HFFc6 (cell line): ENCODE results near the gene VPS51. TPM values are rescaled to one million over a fixed set of nuclear protein-coding genes. Genes with fewer than 3 reads are reported as not detected.

Experiments used
- DNase-seq: peaks from one replicate; pipeline ENCODE4 v3.0.0-alpha.2; 2018
- H3K27ac Mint-ChIP-seq: 2 replicates; pipeline ENCODE4 v1.8.0; 2020; ENCODE audit warnings: mild to moderate bottlenecking, mixed read lengths
- H3K27me3 Mint-ChIP-seq: 2 replicates; pipeline ENCODE4 v1.8.0; 2021; ENCODE audit warnings: mild to moderate bottlenecking, moderate library complexity, mixed read lengths; ENCODE audit not compliant: insufficient read depth
- H3K36me3 Mint-ChIP-seq: 2 replicates; pipeline ENCODE4 v1.8.0; 2021; ENCODE audit warnings: low read depth, mixed read lengths
- H3K4me1 Mint-ChIP-seq: 2 replicates; pipeline ENCODE4 v1.8.0; 2020; ENCODE audit warnings: low read depth, mixed read lengths
- H3K4me3 Mint-ChIP-seq: 2 replicates; pipeline ENCODE4 v1.8.0; 2020; ENCODE audit warnings: mild to moderate bottlenecking, moderate library complexity, mixed read lengths
- H3K9me3 Mint-ChIP-seq: 2 replicates; pipeline ENCODE4 v1.8.0; 2020; ENCODE audit warnings: mild to moderate bottlenecking, mixed read lengths
- CTCF ChIP-seq: fragments of 200-600 bp; sonication (generic); IDR thresholded peaks from 2 replicates; pipeline ENCODE4 v1.5.0; 2021; ENCODE audit warnings: antibody characterized with exemption, mild to moderate bottlenecking
- total RNA-seq, 6 experiments: library from RNA; stranded (reverse); fragmentation: NEBNext Ultra II Directional; extraction: Animal tissue kit (Norgen Biotek cat#: 25700); gene quantifications; 2 replicates in 1 of 6; 3 replicates in 5 of 6; pipeline ENCODE4 v1.2.3, GENCODE V29; 2021

VPS51 gene
- total RNA-seq, 6 experiments from 2014 or later, result 61.2 to 90.1 (median 79.4) TPM

- Mint-ChIP-seq H3K9me3 (no peaks in the 10 kb centered on the region), H3K27me3 (peaks cover 2% of the 10 kb centered on the region; the same call in 1 of the 2 replicates), H3K4me1 (peaks cover 20% of the 10 kb centered on the region), H3K27ac (peak within 1 kb of the TSS; percentile 13; the same call in 1 of the 2 replicates), H3K36me3 (no peaks in the 10 kb centered on the region), H3K4me3 (peak within 1 kb of the TSS; percentile 81)
- TF ChIP-seq CTCF, result no peak
- peak; percentile 78 for DNase-seq
These were observed 15.9 kb downstream of the VPS51 start, which contains the start of gene TM7SF2 for GRCh38 chr11:65111744-65112545. Gene TM7SF2 (plus strand): TSS chr11:65111872. CDS start chr11:65112016, 144 bp downstream.

GRCh38 chr11:65112546-65113360 is 16.7 kb downstream of the VPS51 start:
- TF ChIP-seq CTCF, result peak; percentile 95
- Mint-ChIP-seq H3K27me3 (peaks cover 2% of the 10 kb centered on the region; the same call in 1 of the 2 replicates), H3K4me1 (peaks cover 21% of the 10 kb centered on the region), H3K4me3 (peak overlapping the region; percentile 81), H3K36me3 (peaks cover 1% of the 10 kb centered on the region; the same call in 1 of the 2 replicates), H3K9me3 (no peaks in the 10 kb centered on the region), H3K27ac (no peak overlapping the region)
- no peak for DNase-seq

DNA sequence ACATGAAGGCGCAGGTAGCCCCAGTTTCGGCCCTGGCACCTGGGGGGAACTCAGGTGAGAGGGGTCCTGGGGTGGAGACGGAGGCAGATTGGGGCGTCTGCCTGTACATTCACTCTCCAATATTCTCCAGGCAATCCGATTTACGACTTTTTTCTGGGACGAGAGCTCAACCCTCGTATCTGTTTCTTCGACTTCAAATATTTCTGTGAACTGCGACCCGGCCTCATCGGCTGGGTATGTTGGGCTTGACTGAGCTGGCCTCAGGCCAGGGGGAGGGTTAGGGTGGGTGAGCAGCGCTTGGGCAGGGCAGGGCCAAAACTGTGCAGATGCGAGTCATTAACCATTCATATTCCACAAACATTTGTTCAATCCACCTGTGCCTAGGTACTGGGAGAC is 17.3 kb downstream of the VPS51 start:
- Mint-ChIP-seq H3K27me3 (peaks cover 2% of the 10 kb centered on the region; the same call in 1 of the 2 replicates), H3K4me3 (peak overlapping the region; percentile 81), H3K36me3 (peaks cover 7% of the 10 kb centered on the region), H3K27ac (0 out of 2 replicates have a peak overlapping the region, but pooled peaks have one; percentile 11), H3K9me3 (no peaks in the 10 kb centered on the region), H3K4me1 (peaks cover 26% of the 10 kb centered on the region)
- no peak for DNase-seq
- no peak for TF ChIP-seq CTCF

DNA sequence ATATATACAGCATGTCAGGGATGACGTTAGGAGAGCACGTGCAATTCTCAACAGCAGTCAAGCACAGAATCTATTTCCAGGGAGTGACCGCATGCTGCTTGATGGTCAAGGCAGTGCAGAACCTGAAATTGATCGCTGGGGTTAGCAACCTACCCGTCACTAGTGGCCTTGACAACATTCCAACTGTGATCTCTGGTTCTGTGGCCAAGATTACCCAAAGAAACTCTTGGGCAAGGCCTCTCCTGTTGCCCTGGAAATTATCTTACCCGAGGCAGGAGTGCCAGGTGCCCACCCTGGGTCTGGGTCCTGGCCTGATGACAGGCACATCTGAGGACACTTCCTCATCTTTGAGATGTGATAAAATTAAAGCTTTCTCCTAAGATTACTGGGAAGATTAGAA is 17.8 kb downstream of the VPS51 start:
- H3K36me3 Mint-ChIP-seq, result peaks cover 12% of the 10 kb centered on the region

More for the DNA sequence above, 17.8 kb downstream of the VPS51 start:
- H3K27me3 Mint-ChIP-seq, result peaks cover 2% of the 10 kb centered on the region; the same call in 1 of the 2 replicates
- no peak for TF ChIP-seq CTCF
- no peak for DNase-seq
- H3K27ac Mint-ChIP-seq, result peak overlapping the region; percentile 24; the same call in 1 of the 2 replicates
- H3K4me3 Mint-ChIP-seq, result peak overlapping the region; percentile 81; the same call in 1 of the 2 replicates
- no peaks in the 10 kb centered on the region for H3K9me3 Mint-ChIP-seq
- H3K4me1 Mint-ChIP-seq, result peaks cover 31% of the 10 kb centered on the region
